ENCODE data around the gene PPP6R2. TPM values are rescaled to one million over a fixed set of nuclear protein-coding genes. Genes with fewer than 3 reads are reported as not detected.
"Not testable (repeated sequence)": the region's sequence is repeated elsewhere in the genome, so short reads cannot be mapped to it uniquely, and the experiment has no call there.

Gene PPP6R2
- total RNA-seq, 2 donors from 2014 or later: 58.7 to 81.2 TPM

DNA sequence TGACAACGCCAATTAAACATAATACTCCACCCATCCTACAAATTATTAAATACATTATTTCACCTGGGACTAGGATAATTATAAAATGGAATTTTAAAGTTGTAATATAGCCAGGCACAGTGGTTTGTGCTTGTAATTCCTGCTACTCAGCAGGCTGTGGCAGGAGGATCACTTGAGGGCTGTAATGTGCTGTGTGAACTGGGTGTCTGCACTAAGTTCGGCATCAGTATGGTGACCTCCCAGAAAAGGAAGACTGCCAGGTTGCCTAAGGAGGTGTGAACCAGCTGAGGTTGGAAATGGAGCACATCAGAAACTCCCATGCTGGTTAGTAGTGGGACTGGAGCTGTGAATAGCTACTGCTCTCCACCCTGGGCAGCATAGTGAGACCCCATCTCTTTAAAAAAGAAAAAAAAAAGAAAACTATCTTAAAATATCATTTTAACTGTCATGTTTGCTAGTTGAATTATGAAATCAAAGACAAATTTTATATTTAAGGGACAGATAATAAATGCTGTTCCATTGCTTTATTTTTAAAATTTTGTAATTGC lies 28.0 kb downstream of the PPP6R2 start:
- no peaks in the 10 kb centered on the region for H3K27me3 Mint-ChIP-seq (ENCODE audit: insufficient read depth)
- H3K27ac Mint-ChIP-seq: no peak overlapping the region
- H3K36me3 Mint-ChIP-seq (ENCODE audit: low read depth): peaks cover 55% of the 10 kb centered on the region
- no peak overlapping the region for H3K4me3 Mint-ChIP-seq
- Histone ChIP-seq H3K9ac (ENCODE audit: extremely low read depth, low read length, poor library complexity, severe bottlenecking) (no peak overlapping the region), H3K4me3 (ENCODE audit: low read length) (no peak overlapping the region), H3K9me3 (ENCODE audit: control insufficient read depth, low read length) (no peaks in the 10 kb centered on the region), H3K27me3 (ENCODE audit: control insufficient read depth, insufficient read depth, low read length, poor library complexity, severe bottlenecking) (no peaks in the 10 kb centered on the region), H3K4me1 (ENCODE audit: control insufficient read depth, insufficient read depth, low read length) (no peaks in the 10 kb centered on the region), H3K36me3 (ENCODE audit: control insufficient read depth, insufficient read depth, low read length) (peaks cover 63% of the 10 kb centered on the region), H3K27ac (ENCODE audit: low read depth, low read length) (no peak overlapping the region)
- H3K9me3 Mint-ChIP-seq: no peaks in the 10 kb centered on the region
- WGBS, 2 experiments (ENCODE audit: insufficient coverage in 1 of 2, insufficient read length in 1 of 2): 96 to 100% methylated on average over 1 of the region's 2 CpGs
- DNase-seq: no peak
- TF ChIP-seq, protein P1, sequence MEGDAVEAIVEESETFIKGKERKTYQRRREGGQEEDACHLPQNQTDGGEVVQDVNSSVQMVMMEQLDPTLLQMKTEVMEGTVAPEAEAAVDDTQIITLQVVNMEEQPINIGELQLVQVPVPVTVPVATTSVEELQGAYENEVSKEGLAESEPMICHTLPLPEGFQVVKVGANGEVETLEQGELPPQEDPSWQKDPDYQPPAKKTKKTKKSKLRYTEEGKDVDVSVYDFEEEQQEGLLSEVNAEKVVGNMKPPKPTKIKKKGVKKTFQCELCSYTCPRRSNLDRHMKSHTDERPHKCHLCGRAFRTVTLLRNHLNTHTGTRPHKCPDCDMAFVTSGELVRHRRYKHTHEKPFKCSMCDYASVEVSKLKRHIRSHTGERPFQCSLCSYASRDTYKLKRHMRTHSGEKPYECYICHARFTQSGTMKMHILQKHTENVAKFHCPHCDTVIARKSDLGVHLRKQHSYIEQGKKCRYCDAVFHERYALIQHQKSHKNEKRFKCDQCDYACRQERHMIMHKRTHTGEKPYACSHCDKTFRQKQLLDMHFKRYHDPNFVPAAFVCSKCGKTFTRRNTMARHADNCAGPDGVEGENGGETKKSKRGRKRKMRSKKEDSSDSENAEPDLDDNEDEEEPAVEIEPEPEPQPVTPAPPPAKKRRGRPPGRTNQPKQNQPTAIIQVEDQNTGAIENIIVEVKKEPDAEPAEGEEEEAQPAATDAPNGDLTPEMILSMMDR (conservative IDR thresholded peaks at IDR 0.05): no peak
- H3K4me1 Mint-ChIP-seq: no peaks in the 10 kb centered on the region

DNA sequence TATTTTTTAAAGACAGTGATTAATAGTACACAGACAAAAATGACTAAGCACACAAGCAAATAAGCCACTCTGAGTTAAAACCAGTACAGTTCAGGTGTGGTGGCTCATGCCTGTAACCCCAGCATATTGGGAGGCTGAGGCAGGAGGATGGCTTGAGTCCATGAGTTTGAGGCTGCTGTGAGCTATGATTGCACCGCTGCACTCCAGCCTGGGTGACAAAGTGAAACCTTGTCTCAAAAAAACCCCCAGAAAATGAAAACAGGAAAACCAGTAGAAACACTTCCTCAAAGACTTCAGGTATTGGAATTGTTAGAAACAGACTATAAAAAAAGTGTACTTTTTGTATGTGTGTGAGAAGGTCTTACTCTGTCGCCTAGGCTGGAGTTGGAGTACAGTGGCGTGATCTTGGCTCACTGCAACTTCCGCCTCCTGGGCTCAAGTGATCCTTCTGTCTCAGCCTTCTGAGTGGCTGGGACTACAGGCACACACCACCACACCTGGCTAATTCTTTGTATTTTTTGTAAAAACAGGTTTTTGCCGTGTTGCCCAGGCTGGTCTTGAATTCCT lies 33.0 kb downstream of the PPP6R2 start:
- Mint-ChIP-seq H3K4me1 (no peaks in the 10 kb centered on the region), H3K36me3 (ENCODE audit: low read depth) (peaks cover 70% of the 10 kb centered on the region), H3K27ac (no peak overlapping the region), H3K9me3 (peaks cover 5% of the 10 kb centered on the region), H3K27me3 (ENCODE audit: insufficient read depth) (no peaks in the 10 kb centered on the region), H3K4me3 (no peak overlapping the region)
- H3K36me3 ChIP-seq (ENCODE audit: control insufficient read depth, insufficient read depth, low read length): peaks cover 78% of the 10 kb centered on the region
- H3K9me3 ChIP-seq (ENCODE audit: control insufficient read depth, low read length): peaks cover 6% of the 10 kb centered on the region
- H3K27me3 ChIP-seq (ENCODE audit: control insufficient read depth, insufficient read depth, low read length, poor library complexity, severe bottlenecking): no peaks in the 10 kb centered on the region
- no peak for DNase-seq
- TF ChIP-seq, protein P1 (conservative IDR thresholded peaks at IDR 0.05): no peak
- 97% methylated on average over 3 to 5 of the region's 5 CpGs for WGBS, 2 experiments (ENCODE audit: insufficient coverage in 1 of 2, insufficient read length in 1 of 2)
- no peaks in the 10 kb centered on the region for H3K4me1 ChIP-seq (ENCODE audit: control insufficient read depth, insufficient read depth, low read length)
- H3K9ac ChIP-seq (ENCODE audit: extremely low read depth, low read length, poor library complexity, severe bottlenecking): no peak overlapping the region
- no peak overlapping the region for H3K27ac ChIP-seq (ENCODE audit: low read depth, low read length)
- H3K4me3 ChIP-seq (ENCODE audit: low read length): no peak overlapping the region

DNA sequence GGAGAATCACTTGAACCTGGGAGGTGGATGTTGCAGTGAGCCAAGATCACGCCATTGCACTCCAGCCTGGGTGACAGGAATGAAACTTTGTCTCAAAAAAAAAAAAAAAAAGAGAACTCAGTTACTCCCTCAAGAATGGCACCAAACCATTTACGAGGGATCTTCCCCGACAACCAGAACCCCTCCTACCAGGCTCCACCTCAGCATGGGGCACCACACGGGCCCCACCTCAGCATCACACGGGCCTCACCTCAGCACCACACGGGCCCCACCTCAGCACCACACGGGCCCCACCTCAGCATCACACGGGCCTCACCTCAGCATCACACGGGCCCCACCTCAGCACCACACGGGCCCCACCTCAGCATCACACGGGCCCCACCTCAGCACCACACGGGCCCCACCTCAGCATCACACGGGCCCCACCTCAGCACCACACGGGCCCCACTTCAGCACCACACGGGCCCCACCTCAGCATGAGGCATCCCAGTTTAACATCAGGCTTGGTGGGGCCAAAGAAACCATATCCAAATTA lies 38.0 kb downstream of the PPP6R2 start:
- not testable (repeated sequence) for H3K4me3 Mint-ChIP-seq; H3K27ac Mint-ChIP-seq; H3K27me3 ChIP-seq (ENCODE audit: control insufficient read depth, insufficient read depth, low read length, poor library complexity, severe bottlenecking); H3K27me3 Mint-ChIP-seq (ENCODE audit: insufficient read depth); H3K9me3 Mint-ChIP-seq; DNase-seq; H3K9ac ChIP-seq (ENCODE audit: extremely low read depth, low read length, poor library complexity, severe bottlenecking); H3K4me1 ChIP-seq (ENCODE audit: control insufficient read depth, insufficient read depth, low read length); H3K27ac ChIP-seq (ENCODE audit: low read depth, low read length); H3K9me3 ChIP-seq (ENCODE audit: control insufficient read depth, low read length); H3K4me3 ChIP-seq (ENCODE audit: low read length); H3K4me1 Mint-ChIP-seq
- WGBS, 2 experiments (ENCODE audit: insufficient coverage in 1 of 2, insufficient read length in 1 of 2): 95 to 100% methylated on average over 1 to 8 of the region's 15 CpGs
- peaks cover 48% of the 10 kb centered on the region for H3K36me3 Mint-ChIP-seq (ENCODE audit: low read depth)
- peaks cover 47% of the 10 kb centered on the region for H3K36me3 ChIP-seq (ENCODE audit: control insufficient read depth, insufficient read depth, low read length)

All from endodermal cell (in vitro differentiated cells).